Right renal pelvis (tissue), 4 donors: ENCODE measurements around the gene IQSEC2. TPM values are rescaled to one million over a fixed set of nuclear protein-coding genes. Genes with fewer than 3 reads are reported as not detected.

Experiments
- polyA plus RNA-seq, 4 donors: library from polyadenylated mRNA; unstranded; fragments of 120-200 nt; gene quantifications; one replicate each; pipeline ENCODE4 v1.2.1, GENCODE V29; 2013; ENCODE audit not compliant: insufficient read length in 4 of 4

Gene IQSEC2
- polyA plus RNA-seq, 4 donors = 14.0 to 16.6 (median 15.4) TPM

Other genes with a start within 250 kb of the IQSEC2 start
- gene GPR173, start 232.8 kb downstream of the IQSEC2 start, polyA plus RNA-seq = 10 to 100 TPM; 14.5 to 17.9 (median 15.2) TPM
- gene TSPYL2, start 199.2 kb downstream of the IQSEC2 start, polyA plus RNA-seq = 10 to 100 TPM; 24.3 to 41.1 (median 32.4) TPM
- gene KANTR, start 187.4 kb downstream of the IQSEC2 start, polyA plus RNA-seq = 10 to 100 TPM; 11.9 to 35.5 (median 24.0) TPM
- gene KDM5C, start 56.4 kb downstream of the IQSEC2 start, polyA plus RNA-seq = 10 to 100 TPM; 69.2 to 78.8 (median 76.7) TPM
- gene SMC1A, start 141.1 kb upstream of the IQSEC2 start, polyA plus RNA-seq = 100 to 1,000 TPM in 3 of 4 donors, 10 to 100 TPM in 1; 99.1 to 117 (median 110) TPM
- 1 to 10 TPM; 3.0 to 4.4 (median 4.1) TPM for gene RIBC1, start 141.3 kb upstream of the IQSEC2 start, polyA plus RNA-seq
- 100 to 1,000 TPM in 3 of 4 donors, 10 to 100 TPM in 1; 93.8 to 134 (median 114) TPM for gene HSD17B10, start 152.8 kb upstream of the IQSEC2 start, polyA plus RNA-seq